Body of pancreas (tissue), 4 donors: ENCODE results near the gene ADGRV1.

Source experiments
- POLR2A ChIP-seq, 3 donors: fragments of 450-650 bp; IDR thresholded peaks; one replicate each; pipeline ENCODE4 v1.6.1; 2016; ENCODE audit warnings: antibody characterized with exemption in 3 of 3, mild to moderate bottlenecking in 2 of 3
- TF ChIP-seq, protein P1 (sequence below), 7 experiments: fragments of 450-650 bp in 4 of 7; fragments of 200-600 bp in 3 of 7; sonication (generic) in 3 of 7; IDR thresholded peaks; one replicate each; pipeline ENCODE4 v1.5.1; 2016 to 2019; ENCODE audit warnings: antibody characterized with exemption in 7 of 7

GRCh38 chr5:90558344-90559192, at the start of gene ADGRV1:
- TF ChIP-seq, protein P1, sequence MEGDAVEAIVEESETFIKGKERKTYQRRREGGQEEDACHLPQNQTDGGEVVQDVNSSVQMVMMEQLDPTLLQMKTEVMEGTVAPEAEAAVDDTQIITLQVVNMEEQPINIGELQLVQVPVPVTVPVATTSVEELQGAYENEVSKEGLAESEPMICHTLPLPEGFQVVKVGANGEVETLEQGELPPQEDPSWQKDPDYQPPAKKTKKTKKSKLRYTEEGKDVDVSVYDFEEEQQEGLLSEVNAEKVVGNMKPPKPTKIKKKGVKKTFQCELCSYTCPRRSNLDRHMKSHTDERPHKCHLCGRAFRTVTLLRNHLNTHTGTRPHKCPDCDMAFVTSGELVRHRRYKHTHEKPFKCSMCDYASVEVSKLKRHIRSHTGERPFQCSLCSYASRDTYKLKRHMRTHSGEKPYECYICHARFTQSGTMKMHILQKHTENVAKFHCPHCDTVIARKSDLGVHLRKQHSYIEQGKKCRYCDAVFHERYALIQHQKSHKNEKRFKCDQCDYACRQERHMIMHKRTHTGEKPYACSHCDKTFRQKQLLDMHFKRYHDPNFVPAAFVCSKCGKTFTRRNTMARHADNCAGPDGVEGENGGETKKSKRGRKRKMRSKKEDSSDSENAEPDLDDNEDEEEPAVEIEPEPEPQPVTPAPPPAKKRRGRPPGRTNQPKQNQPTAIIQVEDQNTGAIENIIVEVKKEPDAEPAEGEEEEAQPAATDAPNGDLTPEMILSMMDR (IDR thresholded peaks at IDR 0.05), result peak in 1 of 7 experiments; percentile 13
- TF ChIP-seq POLR2A (IDR thresholded peaks at IDR 0.05), result peak; percentile 83 to 92 (median 86)
